T47D (cell line): Measurements from ENCODE around the gene UQCRFS1.
"Not testable (repeated sequence)": the region's sequence is repeated elsewhere in the genome, so short reads cannot be mapped to it uniquely, and the experiment has no call there.

Experiments
- DNase-seq, 2 experiments: peaks; one replicate each; pipeline versions ENCODE4 v3.0.0 to v3.0.0-alpha.2; 2011 to 2012; ENCODE audit warnings: low read depth in 1 of 2, low spot score in 1 of 2
- JUND ChIP-seq: IDR thresholded peaks from 2 replicates; pipeline ENCODE4 v1.6.1; 2012; ENCODE audit warnings: low read depth
- in situ Hi-C: cut with HindIII; loops from 2 replicates; pipeline ENCODE4 v1.10.0; 2016; ENCODE audit warnings: low sequenced_read_pairs, low pct_unique_long_range_greater_than_20kb

UQCRFS1 gene

DNA sequence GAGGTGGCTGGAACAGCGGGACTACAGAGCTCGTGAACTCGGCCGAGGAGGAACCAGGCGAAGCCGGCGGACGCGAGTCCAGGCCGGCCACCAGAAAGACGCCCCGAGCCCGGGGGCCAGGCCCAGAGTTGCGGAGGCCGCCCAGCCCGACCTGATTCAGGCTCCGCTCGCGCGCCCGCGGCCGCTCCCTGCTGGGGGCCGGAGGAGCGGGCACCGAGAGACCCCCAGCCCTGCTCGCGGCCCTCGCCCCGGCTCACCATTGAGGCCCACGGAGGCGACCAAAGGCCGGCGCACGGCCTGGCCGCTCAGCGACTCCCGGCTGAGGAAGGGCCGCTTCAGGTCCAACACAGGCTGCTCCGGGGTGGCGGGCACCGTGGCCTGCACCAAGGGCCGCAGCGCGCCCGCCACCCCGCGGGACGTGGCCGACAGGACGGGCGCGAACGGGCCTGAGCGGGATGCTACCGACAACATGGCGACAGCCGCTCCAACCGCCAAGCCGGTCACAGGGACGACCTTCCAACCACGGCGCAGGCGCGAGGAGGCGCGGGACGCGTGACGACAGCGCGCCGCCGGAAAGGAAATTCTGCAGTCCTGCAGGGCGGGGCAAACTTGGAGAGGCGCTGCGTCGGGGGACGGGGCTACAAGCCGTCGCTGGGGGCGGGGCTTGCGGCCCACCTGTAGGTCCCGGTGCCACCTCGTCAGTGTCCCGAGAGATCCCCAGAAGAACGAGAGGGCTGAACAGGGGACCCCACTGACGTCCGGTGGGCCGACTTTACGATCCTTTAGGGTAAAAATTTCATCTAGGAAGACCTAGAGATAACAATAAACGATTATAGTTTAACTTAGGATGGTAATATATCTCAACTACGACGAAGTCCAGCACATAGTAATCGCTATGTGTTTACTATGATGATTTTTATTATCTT is at the start of gene UQCRFS1:
Gene UQCRFS1 (minus strand): TSS at position 504 of the 926 bp plus-strand sequence. CDS start 33 bp downstream, at position 471.
- TF ChIP-seq JUND = no peak
- in situ Hi-C loops = no loop called here
- peak; percentile 69 to 92 for DNase-seq

DNA sequence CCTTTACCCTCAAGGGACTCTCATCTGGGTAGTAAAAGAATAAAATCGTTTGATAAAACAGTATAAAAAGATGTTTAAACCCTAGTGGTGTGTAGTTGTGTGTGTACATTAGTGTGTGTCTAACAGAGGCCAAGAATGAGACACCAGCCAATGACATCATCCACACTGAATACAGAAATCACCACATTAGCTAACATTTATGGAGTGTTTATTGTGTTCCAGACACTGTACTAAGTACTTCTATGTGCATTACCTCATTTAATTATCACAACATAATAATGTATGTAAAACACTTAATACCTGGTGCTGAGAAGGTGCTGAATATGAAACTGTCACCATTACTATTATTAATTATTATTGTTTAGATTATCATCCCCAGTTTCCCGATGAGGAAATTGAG is 49.1 kb upstream of the UQCRFS1 start:
- in situ Hi-C loops = no loop called here

DNA sequence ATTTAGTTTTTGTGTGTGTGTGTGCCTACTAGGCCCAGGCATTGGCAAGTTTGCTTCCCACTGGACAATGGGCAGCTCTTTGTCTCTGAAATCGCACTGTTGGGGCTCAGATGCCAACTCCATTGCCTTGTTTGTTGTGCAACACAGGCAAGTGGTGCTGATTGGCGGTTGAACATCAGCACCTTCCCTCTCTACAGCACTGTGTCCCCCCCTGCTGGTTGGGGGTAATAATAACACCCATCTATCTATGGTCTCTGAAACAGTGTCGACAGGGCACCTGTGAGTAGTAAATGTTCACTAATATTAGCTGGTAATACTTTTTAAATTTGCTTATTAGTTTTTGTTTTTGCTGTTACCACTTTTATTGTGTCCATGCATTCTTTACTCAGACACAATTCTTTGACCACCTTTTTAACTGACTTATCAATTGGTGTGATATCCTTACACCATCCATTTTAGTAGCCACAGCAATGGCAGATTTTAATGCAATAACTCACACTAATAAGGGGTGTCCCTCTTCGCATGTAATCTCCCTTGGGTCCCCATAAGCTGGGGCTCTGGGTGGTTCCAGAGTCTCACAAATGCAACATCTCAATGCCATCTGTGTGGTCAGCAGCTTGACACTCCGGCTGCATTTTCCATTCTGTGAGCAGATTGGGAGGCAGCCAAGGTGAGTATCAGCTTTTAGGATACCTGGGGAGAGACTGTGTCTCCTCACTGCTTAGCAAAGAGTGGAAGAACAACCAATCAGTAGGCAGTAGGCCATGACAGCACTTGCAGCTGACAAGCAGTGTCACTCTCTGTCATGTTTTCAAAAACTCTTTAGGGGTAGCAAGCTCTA is 47.7 kb upstream of the UQCRFS1 start:
- DNase-seq = peak in 1 of 2 experiments; percentile 77
- in situ Hi-C loops = no loop called here
- no peak for TF ChIP-seq JUND

More for the DNA sequence above, 49.1 kb upstream of the UQCRFS1 start:
- DNase-seq = no peak
- TF ChIP-seq JUND = no peak

DNA sequence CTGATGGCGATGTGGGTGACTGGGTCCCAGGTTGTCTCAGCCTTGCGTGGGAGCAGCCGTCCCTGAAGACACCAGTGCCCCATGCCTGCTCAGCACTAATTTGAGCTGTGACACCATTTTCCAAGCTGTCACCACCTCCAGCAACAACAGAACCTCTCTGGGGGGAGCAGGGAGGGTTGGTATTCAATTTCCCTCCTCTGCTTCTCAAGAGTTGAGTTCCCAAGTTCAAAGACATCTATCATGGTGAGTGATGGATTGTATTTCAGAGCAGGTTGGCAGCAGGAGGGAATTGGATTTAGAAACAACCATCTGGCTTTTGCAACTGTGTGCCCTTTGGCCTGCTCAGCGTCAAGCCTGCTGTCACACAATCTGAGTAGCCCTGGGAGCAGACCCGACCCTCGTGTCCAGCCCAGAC is 46.9 kb upstream of the UQCRFS1 start:
- in situ Hi-C loops = no loop called here
- no peak for TF ChIP-seq JUND
- no peak for DNase-seq

DNA sequence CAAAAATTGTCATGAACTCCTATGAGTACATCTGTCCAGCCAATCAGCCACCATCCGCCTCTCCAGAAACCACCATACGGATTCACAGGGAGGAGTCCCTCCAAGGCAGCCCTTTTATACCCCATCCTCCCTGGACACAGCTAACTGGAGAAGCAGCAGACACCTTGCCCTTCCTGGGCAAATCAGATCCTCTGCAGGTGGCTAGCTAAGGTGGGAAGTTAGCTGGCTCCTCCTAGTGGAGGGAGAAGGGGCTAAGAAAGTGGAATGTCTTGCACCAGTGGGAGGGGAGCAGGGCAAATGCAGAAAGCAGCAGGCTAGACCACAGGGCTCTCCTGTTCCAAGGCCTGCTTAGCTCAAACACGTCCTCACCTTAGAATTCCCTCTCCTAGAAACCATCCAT is 46.2 kb upstream of the UQCRFS1 start:
- DNase-seq = peak in 1 of 2 experiments; percentile 33
- no peak for TF ChIP-seq JUND
- in situ Hi-C loops = no loop called here

DNA sequence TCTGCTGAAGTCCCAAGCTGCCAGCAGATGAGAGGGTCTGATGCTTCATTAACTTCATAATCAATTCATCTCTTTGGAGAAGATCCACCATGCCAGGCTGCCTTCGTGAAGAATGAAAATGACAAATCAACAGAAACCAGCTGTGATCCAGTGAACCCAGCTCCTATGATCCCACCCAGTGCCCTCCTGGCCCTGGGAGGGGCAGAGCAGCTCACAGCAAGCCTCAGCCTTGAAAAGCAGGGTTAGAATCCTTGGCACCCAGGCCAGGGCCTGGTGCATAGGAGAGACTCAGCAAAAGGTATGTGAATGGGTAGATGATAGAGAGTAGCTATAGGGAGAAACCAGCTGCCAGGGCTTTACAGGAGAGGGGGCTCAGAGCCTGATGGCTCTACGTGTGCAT is 43.6 kb upstream of the UQCRFS1 start:
- in situ Hi-C loops = no loop called here
- DNase-seq = no peak

DNA sequence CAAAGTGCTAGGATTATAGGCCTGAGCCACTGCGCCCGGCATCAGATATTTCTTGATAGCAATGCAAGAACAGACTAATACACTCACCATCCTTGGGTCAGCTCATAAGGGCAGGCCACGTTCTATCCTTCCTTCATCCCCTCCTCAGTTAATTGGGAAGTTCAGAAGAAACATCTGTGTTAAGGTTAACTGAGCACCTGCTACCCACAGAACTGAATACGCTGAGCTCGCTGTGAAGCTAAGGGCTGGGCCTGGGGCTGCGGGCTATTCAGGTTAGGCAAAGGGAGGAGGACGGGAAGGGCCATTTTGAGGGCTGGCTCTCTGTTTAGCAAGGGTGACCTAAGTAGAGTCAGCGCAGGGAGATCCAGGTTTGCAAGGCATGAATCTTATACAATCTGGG is 43.0 kb upstream of the UQCRFS1 start:
- no peak for TF ChIP-seq JUND
- in situ Hi-C loops = no loop called here

More for the DNA sequence above, 43.6 kb upstream of the UQCRFS1 start:
- no peak for TF ChIP-seq JUND

DNA sequence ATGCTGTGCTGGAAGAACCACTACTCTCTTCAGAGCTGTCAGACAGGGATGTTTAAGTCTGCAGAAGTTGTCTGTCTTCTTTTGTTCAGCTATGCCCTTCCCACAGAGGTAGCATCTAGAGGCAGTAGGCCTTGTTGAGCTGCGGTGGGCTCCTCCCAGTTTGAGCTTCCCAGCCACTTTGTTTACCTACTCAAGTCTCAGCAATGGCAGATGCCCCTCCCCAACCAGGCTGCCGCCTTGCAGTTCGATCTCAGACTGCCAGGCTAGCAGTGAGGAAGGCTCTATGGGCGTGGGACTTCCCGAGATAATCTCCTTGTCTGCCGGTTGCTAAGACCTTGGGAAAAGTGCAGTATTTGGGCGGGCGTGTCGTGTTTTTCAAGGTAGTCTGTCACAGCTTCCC is 42.1 kb upstream of the UQCRFS1 start:
- no peak for DNase-seq
- in situ Hi-C loops = no loop called here
- no peak for TF ChIP-seq JUND

More for the DNA sequence above, 43.0 kb upstream of the UQCRFS1 start:
- no peak for DNase-seq

DNA sequence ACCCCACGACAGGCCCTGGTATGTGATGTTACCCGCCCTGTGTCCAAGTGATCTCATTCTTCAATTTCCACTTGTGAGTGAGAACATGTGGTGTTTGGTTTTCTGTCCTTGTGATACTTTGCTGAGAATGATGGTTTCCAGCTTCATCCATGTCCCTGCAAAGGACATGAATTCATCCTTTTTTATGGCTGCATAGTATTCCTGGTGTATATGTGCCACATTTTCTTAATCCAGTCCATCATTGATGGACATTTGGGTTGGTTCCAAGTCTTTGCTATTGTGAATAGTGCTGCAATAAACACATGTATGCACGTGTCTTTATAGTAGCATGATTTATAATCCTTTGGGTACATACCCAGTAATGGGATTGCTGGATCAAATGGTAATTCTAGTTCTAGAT is 36.8 kb upstream of the UQCRFS1 start:
- in situ Hi-C loops, DNase-seq: not testable (repeated sequence)

DNA sequence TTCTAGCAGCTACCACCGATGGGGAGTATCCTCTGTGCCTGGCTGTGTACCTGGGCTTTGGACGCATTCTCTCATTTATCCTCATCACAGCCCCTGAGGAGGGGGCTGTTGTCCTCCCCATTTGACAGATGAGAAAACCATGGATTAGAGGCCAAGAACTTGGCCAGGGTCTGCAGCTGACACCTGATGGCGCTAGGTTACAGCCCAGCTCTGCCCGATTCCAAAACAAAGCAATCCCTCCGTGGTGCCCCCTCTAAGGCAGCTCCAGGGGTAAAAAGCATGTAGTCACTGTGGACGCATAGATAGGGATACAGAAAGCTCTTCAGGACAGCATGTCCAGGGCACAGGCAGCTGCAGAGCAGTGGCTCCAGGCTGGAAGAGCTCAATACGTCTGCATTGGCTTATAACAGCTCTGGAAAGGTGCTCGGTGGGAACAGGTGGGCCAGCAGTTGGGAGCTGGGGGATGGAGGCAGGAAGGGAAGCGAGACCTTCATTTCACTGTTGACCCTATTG is 35.4 kb upstream of the UQCRFS1 start:
- no peak for DNase-seq
- in situ Hi-C loops = no loop called here
- TF ChIP-seq JUND = no peak

DNA sequence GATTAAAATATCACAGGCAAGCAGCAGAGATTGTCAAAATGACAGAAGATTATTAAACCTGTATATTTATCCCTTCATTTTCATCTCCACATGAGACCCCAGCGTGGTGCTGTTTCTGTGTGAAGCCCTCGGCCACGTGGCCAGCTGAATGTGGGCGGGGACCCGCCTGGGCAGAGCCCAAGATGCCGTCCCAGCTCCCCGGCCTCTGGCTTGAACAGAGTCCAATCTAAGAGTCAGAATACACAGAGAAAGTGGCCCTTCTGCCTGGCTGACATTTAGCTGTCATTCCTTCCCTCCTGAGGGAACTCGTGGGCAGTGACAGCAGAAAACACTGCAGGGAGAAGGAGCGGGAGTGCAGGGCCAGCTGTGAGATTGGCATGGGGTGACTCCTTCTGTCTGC is 34.9 kb upstream of the UQCRFS1 start:
- in situ Hi-C loops = no loop called here
- DNase-seq = no peak
- no peak for TF ChIP-seq JUND

DNA sequence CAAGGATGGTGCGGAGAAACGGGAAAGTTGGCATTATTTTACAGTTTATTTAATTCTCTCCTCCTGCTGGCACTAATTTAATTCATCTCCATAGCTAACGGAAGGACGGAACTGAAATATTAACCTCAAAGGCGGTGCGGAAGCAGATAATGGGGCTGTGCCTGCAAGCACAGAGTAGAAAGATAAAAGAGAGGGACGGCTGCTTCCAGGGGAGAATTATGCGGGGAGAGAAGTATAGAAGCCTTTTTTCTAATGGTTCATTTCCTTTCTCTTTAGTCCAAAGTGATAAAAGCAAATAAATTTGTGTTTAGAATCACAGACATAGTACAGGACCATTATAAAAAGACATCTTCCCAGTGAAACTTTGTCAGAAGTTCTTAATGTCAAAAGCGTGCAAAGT is 34.5 kb upstream of the UQCRFS1 start:
- in situ Hi-C loops = no loop called here
- no peak for DNase-seq
- no peak for TF ChIP-seq JUND

DNA sequence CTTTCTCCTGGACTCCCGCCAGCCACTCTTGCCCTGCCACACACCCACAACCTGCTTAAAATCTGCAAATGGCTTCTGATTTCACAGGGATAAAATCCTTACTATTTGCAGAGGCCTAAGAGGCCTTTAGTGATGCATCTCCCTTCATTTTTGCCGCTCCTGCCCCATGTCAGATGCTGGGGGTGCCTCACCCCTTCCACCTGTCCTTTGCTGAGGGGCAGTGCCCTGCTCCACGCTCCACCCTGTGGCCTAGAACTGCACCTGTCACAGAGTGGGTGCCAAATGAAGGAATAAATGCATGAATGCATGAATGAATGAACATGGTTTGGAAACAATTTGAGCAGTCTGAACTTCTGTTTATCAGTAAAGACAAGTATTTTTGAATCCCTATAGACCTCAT is 34.1 kb upstream of the UQCRFS1 start:
- DNase-seq = no peak
- in situ Hi-C loops = no loop called here
- no peak for TF ChIP-seq JUND
